ENCODE results near the gene SF3B2. TPM values are rescaled to one million over a fixed set of nuclear protein-coding genes. Genes with fewer than 3 reads are reported as not detected.
A peak's percentile ranks its signal among the peaks of the same experiment; 100 is the strongest.

Gene SF3B2
- total RNA-seq, 5 donors from 2014 or later (not counting 1 experiment from before 2014, with no cell fraction given): 189 to 264 (median 224) TPM

- Mint-ChIP-seq H3K4me3 (peak overlapping the region; percentile 55 to 74 (median 65)), H3K9me3 (no peaks in the 10 kb centered on the region), H3K27ac (peak overlapping the region; percentile 89 to 94), H3K4me1 (peaks cover 97 to 100% (median 97%) of the 10 kb centered on the region in 3 donors), H3K36me3 (peaks cover 7% of the 10 kb centered on the region), H3K27me3 (no peaks in the 10 kb centered on the region)
- Histone ChIP-seq H3K36me3 (ENCODE audit: control insufficient read depth in 2 of 2, extremely low read depth in 1 of 2, insufficient read depth in 1 of 2, low read length in 1 of 2) (peaks cover 0 to 2% of the 10 kb centered on the region in 2 donors), H3K4me3 (ENCODE audit: control insufficient read depth in 1 of 2, extremely low read depth in 1 of 2, low read length in 1 of 2) (no peak overlapping the region), H3K4me1 (ENCODE audit: control insufficient read depth in 1 of 2, extremely low read depth in 1 of 2, insufficient read depth in 2 of 2, low read length in 2 of 2) (peaks cover 74 to 75% of the 10 kb centered on the region in 2 experiments), H3K27me3 (replicated peaks in 1 of 2; ENCODE audit: control insufficient read depth in 2 of 2, extremely low read depth in 1 of 2, insufficient read depth in 2 of 2, low read length in 1 of 2) (no peaks in the 10 kb centered on the region), H3K27ac (ENCODE audit: low read length) (peak overlapping the region; percentile 71), H3K9me3 (no peaks in the 10 kb centered on the region)
- CTCF ChIA-PET: interaction anchor here in 1 of 2 donors (0.6 to 2.1 kb wide), 8 partner anchors 9 to 47 kb away, joined by 3 to 9 read pairs (median 4); no protein-coding TSS in a partner anchor
- POLR2A ChIA-PET: interaction anchor here (0.6 to 1.3 kb wide), 3 partner anchors 36 to 189 kb away, joined by 3 to 12 read pairs (median 3); no protein-coding TSS in a partner anchor
- WGBS (ENCODE audit: insufficient coverage): 50% methylated on average over 1 of the region's 7 CpGs
- DNase-seq (no peak), ATAC-seq (replicated peaks in 1 of 4) (no peak)
These were observed 64.6 kb downstream of the SF3B2 start for GRCh38 chr11:66116576-66117361.

GRCh38 chr11:66118847-66119246, 66.7 kb downstream of the SF3B2 start:
- Histone ChIP-seq H3K4me1 (ENCODE audit: control insufficient read depth in 1 of 2, extremely low read depth in 1 of 2, insufficient read depth in 2 of 2, low read length in 2 of 2) (peaks cover 58 to 63% of the 10 kb centered on the region in 2 experiments), H3K27ac (ENCODE audit: low read length) (peak overlapping the region; percentile 22), H3K36me3 (ENCODE audit: control insufficient read depth in 2 of 2, extremely low read depth in 1 of 2, insufficient read depth in 1 of 2, low read length in 1 of 2) (peaks cover 0 to 3% of the 10 kb centered on the region in 2 donors), H3K9me3 (no peaks in the 10 kb centered on the region), H3K27me3 (replicated peaks in 1 of 2; ENCODE audit: control insufficient read depth in 2 of 2, extremely low read depth in 1 of 2, insufficient read depth in 2 of 2, low read length in 1 of 2) (no peaks in the 10 kb centered on the region), H3K4me3 (ENCODE audit: control insufficient read depth in 1 of 2, extremely low read depth in 1 of 2, low read length in 1 of 2) (no peak overlapping the region)
- DNase-seq: no peak
- WGBS (ENCODE audit: insufficient coverage): no CpG with 5 or more reads among the region's 3 CpGs
- Mint-ChIP-seq H3K4me3 (peak overlapping the region in 1 of 3 donors; percentile 74), H3K9me3 (no peaks in the 10 kb centered on the region), H3K27ac (peak overlapping the region; percentile 84 to 85), H3K4me1 (peaks cover 89 to 92% (median 90%) of the 10 kb centered on the region in 3 donors), H3K36me3 (peaks cover 8% of the 10 kb centered on the region), H3K27me3 (no peaks in the 10 kb centered on the region)
- ChIA-PET POLR2A (interaction anchor here (0.6 to 1.1 kb wide), 7 partner anchors 18 to 1077 kb away, joined by 3 to 11 read pairs (median 4); partner anchors contain the start of gene SF3B2 (in 1 of the 2)), CTCF (interaction anchor here in 1 of 2 donors (0.6 to 2.1 kb wide), 5 partner anchors 7 to 1242 kb away, joined by 3 to 5 read pairs (median 4); no protein-coding TSS in a partner anchor)
- ATAC-seq (replicated peaks in 1 of 4): no peak

Other genes starting within 250 kb of the SF3B2 start
- gene SNX32, start 218.4 kb upstream of the SF3B2 start, total RNA-seq: 1 to 10 TPM in 4 of 5 donors, under 1 TPM in 1; 0.26 to 1.4 (median 1.2) TPM
- gene CFL1, start 194.2 kb upstream of the SF3B2 start, total RNA-seq: 100 to 1,000 TPM; 584 to 761 (median 636) TPM
- 100 to 1,000 TPM in 2 of 5 donors, 10 to 100 TPM in 3; 55.5 to 118 (median 95.6) TPM for gene MUS81, start 191.9 kb upstream of the SF3B2 start, total RNA-seq
- gene EFEMP2, start 179.6 kb upstream of the SF3B2 start, total RNA-seq: 10 to 100 TPM in 3 of 5 donors, 1 to 10 TPM in 2; 7.0 to 14.1 (median 10.2) TPM
- gene CTSW, start 172.5 kb upstream of the SF3B2 start, total RNA-seq: 100 to 1,000 TPM in 1 of 5 donors, 10 to 100 TPM in 4; 45.3 to 127 (median 66.4) TPM
- gene FIBP, start 163.9 kb upstream of the SF3B2 start, total RNA-seq: 10 to 100 TPM; 30.2 to 47.1 (median 39.2) TPM
- 10 to 100 TPM; 20.3 to 39.0 (median 37.4) TPM for gene CCDC85B, start 161.7 kb upstream of the SF3B2 start, total RNA-seq
- gene FOSL1, start 152.0 kb upstream of the SF3B2 start, total RNA-seq: 1 to 10 TPM in 2 of 5 donors, under 1 TPM in 3; 0.49 to 1.6 (median 0.65) TPM
- gene C11orf68, start 133.3 kb upstream of the SF3B2 start, total RNA-seq: 10 to 100 TPM; 20.5 to 66.7 (median 63.3) TPM
- gene DRAP1, start 132.9 kb upstream of the SF3B2 start, total RNA-seq: 100 to 1,000 TPM in 3 of 5 donors, 10 to 100 TPM in 2; 56.3 to 122 (median 107) TPM
- not detected for gene TSGA10IP, start 106.9 kb upstream of the SF3B2 start, total RNA-seq
- gene SART1, start 90.6 kb upstream of the SF3B2 start, total RNA-seq: 10 to 100 TPM; 70.9 to 95.2 (median 89.9) TPM
- 100 to 1,000 TPM in 1 of 5 donors, 10 to 100 TPM in 4; 50.7 to 114 (median 58.8) TPM for gene EIF1AD, start 50.2 kb upstream of the SF3B2 start, total RNA-seq
- 100 to 1,000 TPM in 1 of 5 donors, 10 to 100 TPM in 4; 70.9 to 101 (median 82.6) TPM for gene BANF1, start 49.9 kb upstream of the SF3B2 start, total RNA-seq
- gene CST6, start 40.4 kb upstream of the SF3B2 start, total RNA-seq: not detected
- gene CATSPER1, start 25.9 kb upstream of the SF3B2 start, total RNA-seq: not detected
- gene GAL3ST3, start 3.2 kb upstream of the SF3B2 start, total RNA-seq: under 1 TPM in 1 of 5 donors, not detected in 4; 0.18 TPM
- 100 to 1,000 TPM; 222 to 268 (median 236) TPM for gene PACS1, start 17.9 kb downstream of the SF3B2 start, total RNA-seq
- 10 to 100 TPM; 36.9 to 52.9 (median 43.9) TPM for gene KLC2, start 205.3 kb downstream of the SF3B2 start, total RNA-seq
- 10 to 100 TPM; 60.7 to 98.8 (median 95.2) TPM for gene RAB1B, start 216.3 kb downstream of the SF3B2 start, total RNA-seq
- 1 to 10 TPM; 1.9 to 9.9 (median 2.7) TPM for gene CNIH2, start 225.8 kb downstream of the SF3B2 start, total RNA-seq
- 10 to 100 TPM; 24.5 to 63.3 (median 56.9) TPM for gene YIF1A, start 236.8 kb downstream of the SF3B2 start, total RNA-seq
- under 1 TPM in 4 of 5 donors, not detected in 1; 0.19 to 0.33 (median 0.23) TPM for gene TMEM151A, start 239.5 kb downstream of the SF3B2 start, total RNA-seq

Measured in T-cell (primary cell).